8988T (cell line): ENCODE data around the gene STEEP1.
"Not testable (repeated sequence)": the region's sequence is repeated elsewhere in the genome, so short reads cannot be mapped to it uniquely, and the experiment has no call there.

ENCODE experiments used
- DNase-seq: peaks from one replicate; pipeline ENCODE4 v3.0.0; 2011

The STEEP1 gene

DNA sequence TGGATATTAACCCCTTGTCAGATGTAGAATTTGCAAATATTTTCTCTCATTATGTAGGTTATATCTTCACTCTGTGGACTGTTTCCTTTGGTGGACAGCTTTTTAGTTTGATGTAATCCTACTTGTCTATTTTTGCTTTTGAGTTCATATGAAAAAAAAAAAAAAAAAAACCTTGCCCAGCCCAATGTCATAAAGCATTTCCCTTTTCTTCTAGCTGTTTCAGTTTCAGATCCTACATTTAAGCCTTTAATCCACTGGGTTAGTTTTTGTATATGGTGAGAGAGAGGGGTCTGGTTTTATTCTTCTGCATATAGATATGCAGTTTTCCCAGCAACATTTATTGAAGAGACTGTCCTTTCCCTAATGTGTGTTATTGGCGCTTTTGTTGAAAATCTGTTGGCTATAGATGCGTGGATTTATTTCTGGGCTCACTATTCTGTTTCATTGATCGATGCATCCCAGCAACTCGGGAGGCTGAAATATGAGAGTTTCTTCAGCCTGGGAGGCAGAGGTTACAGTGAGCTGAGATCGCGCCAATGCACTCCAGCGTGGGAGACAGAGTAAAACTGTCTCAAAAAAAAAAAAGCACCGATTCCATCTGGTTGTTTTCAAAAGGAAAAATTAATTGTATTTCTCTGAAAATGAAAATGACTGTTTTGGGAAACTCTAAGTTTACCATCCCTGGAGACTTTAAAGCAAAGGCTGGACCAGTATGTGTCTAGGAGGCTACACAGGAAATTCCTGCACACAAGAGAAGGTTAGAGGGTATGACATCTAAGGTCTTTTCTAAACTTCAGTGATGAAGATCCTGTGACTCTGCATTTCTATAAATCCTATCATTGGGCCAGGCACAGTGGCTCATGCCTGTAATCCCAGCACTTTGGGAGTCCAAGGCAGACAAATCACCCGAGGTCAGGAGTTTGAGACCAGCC, 35.6 kb downstream of the STEEP1 start:
- no peak for DNase-seq

DNA sequence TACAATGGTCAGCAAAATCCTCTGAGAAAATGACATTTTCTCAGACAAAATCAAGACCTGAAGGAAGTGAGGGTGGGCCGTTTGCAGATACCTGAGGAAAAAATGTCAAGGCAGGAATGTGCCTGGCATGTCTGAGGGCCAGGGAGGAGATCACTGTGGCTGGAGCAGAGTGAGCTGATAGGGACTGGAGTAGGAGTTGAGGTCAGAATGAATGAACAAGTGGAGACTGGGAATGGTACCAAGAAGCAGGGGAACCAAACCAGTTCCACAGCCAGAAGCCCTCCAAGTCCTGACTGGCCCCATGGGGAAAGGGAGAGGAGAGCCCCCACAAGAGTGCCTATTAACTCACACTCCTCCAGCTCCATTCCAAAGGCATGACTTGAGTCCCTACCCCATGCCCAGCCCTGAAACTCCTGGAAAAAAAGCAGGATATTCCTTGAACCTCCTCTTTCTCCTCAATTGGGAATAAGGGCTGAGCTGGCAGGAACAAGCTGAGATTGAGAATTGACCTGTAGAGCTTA, 41.5 kb downstream of the STEEP1 start:
- DNase-seq = no peak

- no peak for DNase-seq
These were observed 44.0 kb downstream of the STEEP1 start for GRCh38 chrX:119521246-119521645.

GRCh38 chrX:119518371-119518770, 46.8 kb downstream of the STEEP1 start:
- no peak for DNase-seq

DNA sequence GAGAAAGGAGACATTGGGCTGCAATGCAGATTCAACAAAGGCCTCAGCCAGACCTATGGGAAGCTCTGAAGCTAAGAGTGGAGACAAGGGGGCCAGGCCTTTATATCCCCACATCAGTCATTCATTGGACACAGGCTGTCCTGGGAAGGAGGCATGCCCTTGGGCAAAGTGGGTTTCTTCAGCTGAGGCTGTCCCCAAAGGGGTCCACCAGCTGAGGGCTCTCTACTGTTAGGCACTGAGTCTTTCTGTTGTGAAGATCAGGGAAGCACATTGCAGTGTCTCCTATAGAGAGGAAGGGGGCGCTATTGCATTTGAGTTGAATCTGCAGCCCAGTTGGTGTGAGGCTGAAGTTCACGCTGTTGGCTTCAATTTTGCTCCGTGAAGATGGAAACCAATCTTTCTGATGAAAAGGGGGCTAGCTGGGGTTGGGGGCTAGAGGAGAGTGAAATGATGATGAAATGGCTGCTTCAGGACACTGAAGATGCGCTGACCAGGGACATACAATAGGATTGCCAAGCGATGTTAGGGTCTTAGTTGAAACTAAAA, 49.0 kb downstream of the STEEP1 start:
- peak; percentile 63 for DNase-seq

- DNase-seq = peak; percentile 77
These were observed 52.9 kb downstream of the STEEP1 start for GRCh38 chrX:119512146-119512800.

- no peak for DNase-seq
These were observed 58.0 kb downstream of the STEEP1 start for GRCh38 chrX:119507206-119507605.

- no peak for DNase-seq
These were observed 59.3 kb downstream of the STEEP1 start for GRCh38 chrX:119505945-119506344.

GRCh38 chrX:119505145-119505544, 60.1 kb downstream of the STEEP1 start:
- not testable (repeated sequence) for DNase-seq

- peak; percentile 55 for DNase-seq
These were observed 61.7 kb downstream of the STEEP1 start for GRCh38 chrX:119503484-119503861.

DNA sequence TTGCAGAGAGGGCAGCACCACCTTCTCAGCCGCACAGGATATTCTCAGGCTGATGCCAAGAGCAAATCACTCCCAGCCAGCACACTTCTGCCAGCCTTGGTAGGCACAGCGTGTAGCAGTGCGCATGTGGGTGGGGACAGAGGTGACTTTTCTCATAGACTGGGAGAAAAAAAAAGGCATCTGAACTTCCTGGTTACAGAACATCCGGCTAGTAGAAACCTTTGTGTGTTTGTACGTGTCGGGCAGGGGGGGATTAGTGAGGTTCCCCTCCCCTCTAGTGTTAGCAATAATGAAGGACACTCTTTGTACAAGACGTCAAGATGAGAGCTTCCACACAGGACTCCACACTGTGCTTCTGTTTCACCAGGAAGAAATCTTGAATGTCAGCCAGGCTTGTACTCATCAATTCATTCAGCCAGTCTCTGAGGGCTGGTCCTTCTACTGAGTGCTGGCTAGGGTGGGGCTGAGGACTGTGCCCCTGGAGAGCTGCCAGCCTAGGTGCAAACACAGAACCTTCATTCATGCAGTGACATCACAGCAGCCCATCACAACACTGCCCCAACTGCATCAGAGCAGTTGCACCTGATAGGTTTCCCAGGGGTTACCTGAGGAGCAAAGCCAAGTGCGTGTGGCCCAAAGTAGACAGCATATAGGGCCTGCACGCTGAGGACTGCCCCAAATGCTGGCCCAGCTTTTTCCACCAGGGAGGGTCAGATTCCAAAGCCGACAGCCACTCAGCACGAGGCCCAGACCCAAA, 62.3 kb downstream of the STEEP1 start:
- no peak for DNase-seq

- no peak for DNase-seq
These were observed 63.6 kb downstream of the STEEP1 start for GRCh38 chrX:119501511-119502148.

GRCh38 chrX:119500061-119500800, 65.0 kb downstream of the STEEP1 start:
- DNase-seq = no peak

GRCh38 chrX:119497185-119497584, 68.0 kb downstream of the STEEP1 start:
- no peak for DNase-seq

GRCh38 chrX:119495734-119496726, 69.2 kb downstream of the STEEP1 start:
- DNase-seq = no peak

DNA sequence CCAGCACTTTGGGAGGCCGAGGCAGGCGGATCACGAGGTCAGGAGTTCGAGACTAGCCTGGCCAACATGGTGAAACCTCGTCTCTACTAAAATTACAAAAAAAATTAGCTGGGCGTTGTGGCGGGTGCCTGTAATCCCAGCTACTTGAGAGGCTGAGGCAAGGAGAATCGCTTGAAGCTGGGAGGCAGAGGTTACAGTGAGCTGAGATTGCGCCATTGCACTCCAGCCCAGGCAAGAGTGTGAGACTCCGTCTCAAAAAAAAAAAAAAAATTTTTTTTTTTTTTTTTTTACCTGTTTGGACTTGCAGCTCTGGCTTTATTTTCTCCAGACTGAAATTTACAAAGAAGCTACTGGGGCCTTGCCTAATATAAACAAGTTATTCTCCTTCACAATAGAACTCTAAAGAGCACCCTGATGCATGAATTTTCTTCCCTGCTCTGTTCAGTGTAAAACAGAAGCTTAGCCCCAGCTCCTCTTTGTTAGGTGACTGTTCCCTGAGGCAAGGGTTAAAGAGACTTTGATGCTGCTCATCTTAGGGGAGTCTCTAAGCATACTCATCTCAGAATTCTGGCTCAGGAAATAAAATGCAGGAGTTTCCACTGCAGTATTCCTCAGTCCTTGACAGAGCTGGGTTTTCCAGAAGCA, 71.2 kb downstream of the STEEP1 start:
- not testable (repeated sequence) for DNase-seq

DNA sequence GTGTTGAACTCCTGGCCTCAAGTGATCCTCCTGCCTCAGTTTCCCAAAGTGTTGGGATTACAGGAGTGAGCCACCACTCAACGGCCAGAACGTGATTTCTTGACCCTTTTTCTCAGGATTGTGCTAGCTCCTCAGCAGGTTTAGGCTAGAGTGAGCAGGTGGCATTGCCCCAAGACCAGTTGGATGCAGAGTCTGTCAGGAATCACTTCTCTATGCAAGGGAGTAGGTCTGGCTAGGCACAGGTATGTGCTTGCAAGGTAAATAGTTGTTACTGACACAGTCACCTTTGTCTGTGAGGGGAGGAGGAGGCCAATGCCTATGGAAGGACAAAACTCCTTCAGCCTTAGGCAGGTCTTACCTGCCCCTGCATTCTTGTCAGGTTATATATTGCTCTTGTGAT, 72.7 kb downstream of the STEEP1 start:
- DNase-seq = no peak

DNA sequence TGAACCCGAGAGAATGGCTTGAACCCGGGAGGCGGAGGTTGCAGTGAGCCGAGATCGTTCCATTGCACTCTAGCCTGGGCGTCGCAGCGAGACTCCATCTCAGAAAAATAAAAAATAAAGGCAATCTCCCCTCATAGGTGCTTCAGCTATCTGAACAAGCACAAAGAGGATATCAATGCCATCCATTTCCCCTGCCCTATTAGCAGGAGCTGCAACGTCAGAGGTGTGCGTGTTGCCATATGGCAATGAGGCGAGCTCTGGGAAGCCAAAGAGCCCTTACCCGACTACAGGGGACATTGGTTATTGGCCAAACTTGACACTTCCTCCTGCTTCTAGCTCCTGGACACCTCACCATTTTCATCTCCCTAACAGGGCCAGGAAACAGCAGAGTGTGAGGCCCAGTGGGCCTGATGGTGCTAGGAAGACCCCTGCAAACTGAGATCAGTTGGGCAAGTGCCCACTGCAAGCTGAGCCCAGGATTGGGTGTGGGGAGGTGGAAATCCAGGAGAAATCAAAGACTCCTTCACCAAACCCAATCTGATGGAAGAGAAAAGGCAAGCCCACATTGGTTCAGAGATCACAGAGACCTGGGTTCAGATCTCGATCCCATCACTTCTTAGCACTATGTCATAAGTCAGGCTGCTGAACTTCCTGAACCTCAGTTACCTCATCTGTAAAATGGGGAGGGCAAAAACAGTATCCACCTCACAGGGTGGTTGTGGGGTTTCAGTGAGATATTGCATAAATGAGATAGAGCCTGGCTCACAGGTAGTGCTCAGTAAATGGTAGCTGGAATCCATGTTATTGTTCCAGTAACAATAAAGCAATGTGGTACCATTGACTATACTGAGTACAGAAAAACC, 75.8 kb downstream of the STEEP1 start:
- DNase-seq = no peak

DNA sequence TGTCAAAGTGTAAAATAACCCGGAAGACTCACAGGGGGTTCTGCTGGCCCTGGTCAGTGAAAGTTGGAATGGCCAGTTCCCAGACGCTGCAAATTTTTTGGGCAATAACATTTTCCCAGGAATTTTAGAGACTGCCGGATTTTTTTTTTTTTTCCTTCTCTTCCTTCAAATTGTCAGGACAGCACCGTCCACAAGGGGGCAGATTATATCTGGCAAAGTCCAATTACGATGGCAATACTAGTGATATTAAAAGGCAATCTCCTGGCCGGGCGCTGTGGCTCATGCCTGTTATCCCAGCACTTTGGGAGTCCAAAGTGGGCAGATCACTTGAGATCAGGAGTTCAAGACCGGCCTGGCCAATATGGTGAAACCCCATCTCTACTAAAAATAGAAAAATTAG, 76.5 kb downstream of the STEEP1 start:
- DNase-seq = peak; percentile 46
